Measurements from ENCODE around the gene MCM3AP.

The MCM3AP gene

DNA sequence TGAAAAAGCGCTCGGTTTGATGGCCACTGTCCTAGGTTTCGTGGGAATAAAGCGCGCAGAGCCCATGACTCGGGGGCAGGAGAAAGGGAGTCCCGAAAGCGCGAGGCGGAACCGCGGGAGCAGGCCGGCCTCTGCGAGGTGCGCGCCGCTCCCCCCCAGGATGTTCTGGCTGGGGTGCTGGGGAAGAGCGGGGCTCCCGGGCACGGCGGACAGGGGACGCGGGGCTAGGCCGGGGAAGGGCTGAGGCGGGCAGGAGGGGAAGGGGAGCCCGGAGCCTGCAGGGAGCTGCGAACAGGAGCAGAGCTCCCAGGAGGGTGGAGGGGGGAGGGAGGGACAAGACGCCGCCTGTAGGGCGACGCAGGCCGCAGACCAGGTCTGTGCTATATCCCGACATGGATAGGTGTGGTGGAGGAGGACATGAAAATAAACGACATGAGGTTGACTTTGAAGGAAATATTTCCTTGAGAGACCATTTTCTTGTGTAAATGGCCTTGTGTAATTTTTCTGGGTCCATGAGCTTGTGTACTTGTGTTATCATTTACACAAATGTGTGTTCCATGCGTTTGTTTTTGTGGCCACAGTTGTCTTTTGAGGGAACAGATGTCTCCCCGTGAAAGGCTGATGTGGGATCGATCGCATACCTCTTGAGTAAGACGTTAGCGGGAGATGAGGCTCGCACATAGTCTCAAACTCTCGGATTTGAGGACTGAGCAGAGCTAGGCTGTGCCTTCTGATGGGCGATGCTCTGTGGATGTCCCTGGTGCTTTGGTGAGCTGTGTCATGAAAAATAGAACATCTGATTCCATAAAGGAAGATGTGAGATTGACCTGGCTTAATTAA lies 39.9 kb upstream of the MCM3AP start:
- peak overlapping the region; percentile 81 for H3K4me3 ChIP-seq (ENCODE audit: low read depth, low read length)
- DNase-seq (ENCODE audit: low read depth) = peak; percentile 55
- TF ChIP-seq, protein P1, sequence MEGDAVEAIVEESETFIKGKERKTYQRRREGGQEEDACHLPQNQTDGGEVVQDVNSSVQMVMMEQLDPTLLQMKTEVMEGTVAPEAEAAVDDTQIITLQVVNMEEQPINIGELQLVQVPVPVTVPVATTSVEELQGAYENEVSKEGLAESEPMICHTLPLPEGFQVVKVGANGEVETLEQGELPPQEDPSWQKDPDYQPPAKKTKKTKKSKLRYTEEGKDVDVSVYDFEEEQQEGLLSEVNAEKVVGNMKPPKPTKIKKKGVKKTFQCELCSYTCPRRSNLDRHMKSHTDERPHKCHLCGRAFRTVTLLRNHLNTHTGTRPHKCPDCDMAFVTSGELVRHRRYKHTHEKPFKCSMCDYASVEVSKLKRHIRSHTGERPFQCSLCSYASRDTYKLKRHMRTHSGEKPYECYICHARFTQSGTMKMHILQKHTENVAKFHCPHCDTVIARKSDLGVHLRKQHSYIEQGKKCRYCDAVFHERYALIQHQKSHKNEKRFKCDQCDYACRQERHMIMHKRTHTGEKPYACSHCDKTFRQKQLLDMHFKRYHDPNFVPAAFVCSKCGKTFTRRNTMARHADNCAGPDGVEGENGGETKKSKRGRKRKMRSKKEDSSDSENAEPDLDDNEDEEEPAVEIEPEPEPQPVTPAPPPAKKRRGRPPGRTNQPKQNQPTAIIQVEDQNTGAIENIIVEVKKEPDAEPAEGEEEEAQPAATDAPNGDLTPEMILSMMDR (conservative IDR thresholded peaks at IDR 0.05; ENCODE audit: low read depth, low read length) = peak; percentile 54

DNA sequence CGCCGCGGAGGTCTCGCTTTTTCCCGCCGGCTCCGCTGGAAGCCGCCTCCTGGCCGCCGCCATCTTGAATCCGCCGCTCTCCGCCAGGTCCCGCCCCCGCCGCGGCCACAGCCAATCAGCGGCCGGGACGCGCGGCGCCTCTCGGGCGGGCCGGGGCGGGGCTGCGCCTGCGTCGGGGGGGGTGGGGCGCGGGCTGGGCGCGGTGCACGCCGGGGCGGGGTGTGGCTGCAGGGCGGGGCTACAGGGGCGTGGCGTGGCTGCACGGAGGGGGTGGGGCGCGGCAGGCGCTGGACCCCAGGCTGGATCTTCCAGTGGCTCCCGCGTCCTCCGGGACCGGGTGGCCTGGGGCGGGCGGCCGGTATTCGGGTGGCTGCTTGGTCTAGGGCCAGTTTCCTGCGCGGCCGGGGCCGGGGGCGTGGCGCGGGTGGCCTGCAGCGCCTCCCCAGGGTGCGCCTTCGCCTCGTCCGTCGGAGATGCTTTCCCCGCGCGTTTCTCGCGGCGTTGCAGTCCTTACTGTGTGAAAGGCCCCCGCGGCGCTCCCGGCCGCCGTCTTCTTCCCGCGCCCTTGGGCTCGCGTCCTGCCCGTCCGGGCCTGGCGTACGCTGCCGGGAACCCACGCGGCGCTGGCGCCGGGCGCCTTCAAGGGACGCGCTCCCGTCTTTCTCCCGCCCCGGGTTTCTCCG lies 39.1 kb upstream of the MCM3AP start:
- peak overlapping the region; percentile 94 for H3K4me3 ChIP-seq (ENCODE audit: low read depth, low read length)
- TF ChIP-seq, protein P1 (conservative IDR thresholded peaks at IDR 0.05; ENCODE audit: low read depth, low read length) = no peak
- DNase-seq (ENCODE audit: low read depth) = peak; percentile 85

GRCh38 chr21:46323710-46324389 lies 38.4 kb upstream of the MCM3AP start, which contains the start of the genes C21orf58 and PCNT:
Gene C21orf58, minus strand, starts transcription at chr21:46323870. Its CDS starts 1,132 bp downstream, at chr21:46322738.
Gene PCNT, plus strand, starts transcription at chr21:46324156. Its CDS starts 73 bp downstream, at chr21:46324229.
- TF ChIP-seq, protein P1 (conservative IDR thresholded peaks at IDR 0.05; ENCODE audit: low read depth, low read length) = no peak
- H3K4me3 ChIP-seq (ENCODE audit: low read depth, low read length) = peak within 1 kb of the TSS; percentile 94
- DNase-seq (ENCODE audit: low read depth) = peak; percentile 99

DNA sequence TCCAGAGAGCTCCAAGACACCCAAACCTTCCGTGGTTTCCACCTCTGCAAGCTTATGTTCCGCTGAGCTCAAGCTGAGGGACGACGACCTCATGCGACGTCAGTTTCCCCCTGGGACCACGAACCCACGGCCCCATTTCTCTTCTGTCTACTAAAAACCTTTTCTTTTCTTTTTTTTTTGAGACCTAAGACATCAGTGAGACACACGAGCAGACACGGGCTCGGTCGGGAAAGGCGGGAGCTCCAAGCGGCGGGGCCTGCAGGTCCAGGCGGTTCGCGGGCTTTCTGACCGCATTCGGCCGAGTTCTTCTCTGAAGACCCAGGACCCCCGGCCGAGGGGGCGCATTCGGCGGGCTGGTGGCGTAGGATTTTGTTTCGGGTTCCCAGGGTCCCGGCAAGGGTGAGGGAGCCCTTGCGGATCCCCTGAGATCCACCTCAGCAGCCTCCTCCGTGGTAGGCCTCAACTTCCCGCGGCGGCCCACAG lies 37.9 kb upstream of the MCM3AP start:
- peak overlapping the region; percentile 81 for H3K4me3 ChIP-seq (ENCODE audit: low read depth, low read length)
- peak; percentile 23 for DNase-seq (ENCODE audit: low read depth)
- TF ChIP-seq, protein P1 (conservative IDR thresholded peaks at IDR 0.05; ENCODE audit: low read depth, low read length) = no peak

- TF ChIP-seq, protein P1 (conservative IDR thresholded peaks at IDR 0.05; ENCODE audit: low read depth, low read length) = no peak
- DNase-seq (ENCODE audit: low read depth) = peak; percentile 51
- H3K4me3 ChIP-seq (ENCODE audit: low read depth, low read length) = peak overlapping the region; percentile 81
Observed at GRCh38 chr21:46322351-46323226, 37.2 kb upstream of the MCM3AP start.

GRCh38 chr21:46320331-46320801 lies 35.0 kb upstream of the MCM3AP start:
- no peak for DNase-seq (ENCODE audit: low read depth)
- TF ChIP-seq, protein P1 (conservative IDR thresholded peaks at IDR 0.05; ENCODE audit: low read depth, low read length) = no peak
- H3K4me3 ChIP-seq (ENCODE audit: low read depth, low read length) = no peak overlapping the region

All from choroid plexus epithelial cell (primary cell).